Peyer's patch (tissue), 4 donors: ENCODE measurements around the gene STIMATE.

Experiments
- CTCF ChIP-seq, 6 experiments: fragments of 450-650 bp in 4 of 6; fragments of 200-600 bp in 2 of 6; sonication (generic) in 1 of 6; IDR thresholded peaks; one replicate each; pipeline ENCODE4 v1.5.1; 2017 to 2019; ENCODE audit warnings: antibody characterized with exemption in 6 of 6, mild to moderate bottlenecking in 3 of 6, moderate library complexity in 1 of 6
- POLR2A ChIP-seq, 2 donors: fragments of 450-650 bp; IDR thresholded peaks; one replicate each; pipeline ENCODE4 v1.5.1; 2017; ENCODE audit warnings: antibody characterized with exemption in 2 of 2, mild to moderate bottlenecking in 2 of 2, moderate library complexity in 2 of 2

- TF ChIP-seq POLR2A (IDR thresholded peaks at IDR 0.05) (no peak), CTCF (IDR thresholded peaks at IDR 0.05) (no peak)
Observed at GRCh38 chr3:52845157-52845556, 52.2 kb downstream of the STIMATE start.
